Stomach (tissue), 4 donors: ENCODE results near the gene NAV2.

Experiments used
- CTCF ChIP-seq, 7 experiments: fragments of 450-650 bp in 4 of 7; fragments of 200-600 bp in 3 of 7; sonication (generic) in 3 of 7; IDR thresholded peaks; one replicate each; pipeline ENCODE4 v1.5.1; 2016 to 2019; ENCODE audit warnings: antibody characterized with exemption in 7 of 7, control low read depth in 2 of 7, mild to moderate bottlenecking in 1 of 7
- EP300 ChIP-seq: sonication (generic); formaldehyde crosslinking; IDR thresholded peaks from one replicate; pipeline ENCODE4 v1.6.1; 2017; ENCODE audit warnings: antibody characterized with exemption
- POLR2A ChIP-seq, 4 donors: fragments of 450-650 bp; IDR thresholded peaks; one replicate each; pipeline ENCODE4 v1.6.1; 2016; ENCODE audit warnings: antibody characterized with exemption in 4 of 4, control low read depth in 2 of 4, mild to moderate bottlenecking in 1 of 4, moderate library complexity in 1 of 4
- POLR2AphosphoS5 ChIP-seq, 3 donors: sonication (generic); formaldehyde crosslinking; IDR thresholded peaks; one replicate each; pipeline ENCODE4 v1.6.1; 2016; ENCODE audit warnings: antibody characterized with exemption in 3 of 3

DNA sequence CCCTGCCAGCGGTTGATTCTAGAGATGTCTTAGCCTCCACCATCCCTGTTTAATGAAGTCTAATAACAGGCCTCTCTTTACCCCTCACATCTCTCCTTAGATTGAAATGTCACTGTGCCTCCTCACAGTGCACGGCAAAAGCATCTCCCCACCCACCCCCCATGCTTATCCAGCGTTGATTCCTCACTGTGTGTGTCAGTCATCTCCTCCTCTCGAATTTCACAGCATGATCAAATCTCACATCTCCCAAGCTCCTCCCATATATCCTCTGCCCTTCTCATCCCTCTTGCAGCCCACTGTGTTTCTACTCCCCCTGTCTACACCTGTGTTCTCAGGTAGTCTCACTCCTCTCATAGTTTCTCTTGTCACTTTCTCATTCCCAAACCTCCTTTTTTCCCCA is 363.0 kb downstream of the NAV2 start:
- TF ChIP-seq POLR2AphosphoS5 (IDR thresholded peaks at IDR 0.05), result no peak
- no peak for TF ChIP-seq CTCF (IDR thresholded peaks at IDR 0.05)
- TF ChIP-seq POLR2A (IDR thresholded peaks at IDR 0.05), result no peak
- no peak for TF ChIP-seq EP300
